NT2/D1 (cell line): Measurements from ENCODE around the gene TLK2.

ENCODE experiments used
- DNase-seq: peaks from one replicate; pipeline ENCODE4 v3.0.0-alpha.2; 2011; ENCODE audit warnings: low read depth, low spot score
- H3K27me3 ChIP-seq: 2 replicates; pipeline ENCODE4 v1.6.0; 2011; ENCODE audit warnings: mild to moderate bottlenecking; ENCODE audit not compliant: insufficient read length, insufficient read depth
- H3K36me3 ChIP-seq: 2 replicates; pipeline ENCODE4 v1.6.1; 2011; ENCODE audit warnings: mild to moderate bottlenecking, low read length, mixed read lengths; ENCODE audit not compliant: insufficient read depth, insufficient read length
- H3K4me1 ChIP-seq: 2 replicates; pipeline ENCODE4 v1.5.1; 2011; ENCODE audit not compliant: insufficient read depth, insufficient read length
- H3K4me3 ChIP-seq: 2 replicates; pipeline ENCODE4 v1.5.1; 2011; ENCODE audit warnings: low read depth; ENCODE audit not compliant: insufficient read length
- H3K9ac ChIP-seq: 2 replicates; pipeline ENCODE4 v1.6.0; 2011; ENCODE audit warnings: low read depth; ENCODE audit not compliant: insufficient read length
- H3K9me3 ChIP-seq: 2 replicates; pipeline ENCODE4 v1.5.1; 2011; ENCODE audit warnings: mild to moderate bottlenecking, low read length; ENCODE audit not compliant: insufficient read depth
- SUZ12 ChIP-seq: IDR thresholded peaks from 2 replicates; pipeline ENCODE4 v1.6.1; 2011; ENCODE audit not compliant: insufficient read length, insufficient read depth; ENCODE audit errors: extremely low read depth
- YY1 ChIP-seq: IDR thresholded peaks from 2 replicates; pipeline ENCODE4 v1.6.1; 2011; ENCODE audit not compliant: insufficient read length, insufficient read depth
- ZNF274 ChIP-seq: IDR thresholded peaks from 2 replicates; pipeline ENCODE4 v1.6.1; 2011; ENCODE audit warnings: mild to moderate bottlenecking, low read depth, low read length

Gene TLK2

GRCh38 chr17:62616993-62617893 is 138.6 kb downstream of the TLK2 start:
- Histone ChIP-seq H3K9me3 (no peaks in the 10 kb centered on the region), H3K4me3 (no peak overlapping the region), H3K4me1 (peaks cover 17% of the 10 kb centered on the region), H3K9ac (peak overlapping the region; percentile 36), H3K36me3 (peaks cover 18% of the 10 kb centered on the region), H3K27me3 (no peaks in the 10 kb centered on the region)
- TF ChIP-seq ZNF274 = no peak
- no peak for TF ChIP-seq YY1
- peak; percentile 49 for DNase-seq

- H3K4me1 ChIP-seq = peaks cover 17% of the 10 kb centered on the region
- H3K9me3 ChIP-seq = no peaks in the 10 kb centered on the region
- H3K27me3 ChIP-seq = no peaks in the 10 kb centered on the region
- TF ChIP-seq SUZ12 = no peak
- TF ChIP-seq YY1 = no peak
- TF ChIP-seq ZNF274 = no peak
- H3K36me3 ChIP-seq = peaks cover 18% of the 10 kb centered on the region
- no peak for DNase-seq
- no peak overlapping the region for H3K4me3 ChIP-seq
- H3K9ac ChIP-seq = peak overlapping the region; percentile 36
Observed at GRCh38 chr17:62617894-62618472, 139.4 kb downstream of the TLK2 start.

DNA sequence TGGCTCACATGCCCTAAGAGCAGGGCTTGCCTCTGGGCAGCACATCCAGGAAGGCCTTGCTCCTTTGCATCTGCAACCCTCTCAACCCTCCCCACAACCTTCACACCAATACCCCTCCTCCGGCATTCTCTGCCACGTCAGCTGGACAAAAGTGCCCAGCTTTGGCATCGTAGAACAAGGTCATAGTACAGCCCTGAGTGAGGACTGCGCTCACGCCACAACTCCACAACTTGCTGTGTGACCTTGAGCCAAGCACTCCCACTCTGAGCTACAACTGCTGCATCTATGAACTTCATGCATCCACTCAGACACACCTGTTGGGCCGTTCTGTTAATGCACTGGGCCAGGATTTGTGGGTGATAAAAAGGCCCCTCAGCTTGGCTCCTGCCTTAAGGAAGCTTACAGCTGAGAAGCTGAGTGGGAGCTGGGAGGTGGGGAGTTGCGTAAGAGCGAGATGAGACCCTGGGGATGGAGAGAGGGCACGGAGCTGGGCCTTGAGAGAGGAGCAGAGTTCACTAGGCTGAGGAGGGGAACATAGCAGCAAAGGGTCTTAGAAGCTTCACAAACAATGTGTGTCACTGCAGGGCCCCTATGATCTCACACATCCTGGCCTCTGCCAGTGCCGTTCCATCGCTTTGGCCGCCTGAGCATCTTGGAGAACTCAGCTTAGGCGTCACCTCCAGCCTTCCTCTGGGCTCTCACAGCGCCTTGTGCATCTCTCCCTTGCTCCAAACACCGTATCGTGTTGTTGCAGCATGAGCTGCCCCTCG is 140.2 kb downstream of the TLK2 start:
- DNase-seq = no peak
- Histone ChIP-seq H3K9ac (no peak overlapping the region), H3K36me3 (peaks cover 23% of the 10 kb centered on the region), H3K27me3 (no peaks in the 10 kb centered on the region), H3K9me3 (no peaks in the 10 kb centered on the region), H3K4me3 (no peak overlapping the region), H3K4me1 (peaks cover 17% of the 10 kb centered on the region)
- TF ChIP-seq SUZ12 (no peak), ZNF274 (no peak), YY1 (no peak)

DNA sequence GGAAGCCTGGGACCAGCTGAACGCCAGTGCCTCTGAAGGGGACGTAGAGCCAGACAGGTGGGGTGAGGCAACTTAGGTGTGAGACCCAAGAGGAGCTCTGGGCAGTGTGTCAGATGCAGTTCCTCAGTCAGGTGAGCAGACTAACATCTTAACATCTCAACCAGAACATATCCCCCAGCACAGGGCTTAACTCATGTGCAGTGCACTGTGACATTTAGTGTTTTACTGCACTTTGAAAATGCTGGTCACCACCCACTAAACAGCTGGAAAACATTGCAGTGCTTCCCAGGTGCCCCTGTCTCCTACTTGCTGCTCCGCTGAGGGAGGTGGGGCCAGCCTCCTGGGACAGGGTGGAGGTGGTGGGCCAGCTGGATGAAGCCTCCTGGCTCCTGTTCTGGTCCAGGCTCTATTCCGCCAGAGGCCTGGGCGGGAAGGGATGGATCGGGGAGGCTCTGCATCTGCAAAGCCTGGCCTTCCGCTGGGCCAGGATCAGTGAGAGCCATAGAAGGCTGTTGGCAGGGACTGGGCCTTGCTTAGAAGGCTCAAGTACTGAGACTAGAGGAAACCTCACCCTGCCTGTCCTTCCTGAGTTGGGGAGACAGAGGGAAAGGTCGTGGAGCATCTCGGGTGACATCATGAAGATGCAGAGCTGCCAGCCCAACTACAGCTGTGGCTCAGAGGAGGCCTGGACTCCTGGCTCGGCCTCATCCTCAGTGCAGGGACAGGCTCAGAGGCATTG is 141.0 kb downstream of the TLK2 start:
- Histone ChIP-seq H3K4me3 (no peak overlapping the region), H3K4me1 (peaks cover 17% of the 10 kb centered on the region), H3K27me3 (no peaks in the 10 kb centered on the region), H3K9ac (no peak overlapping the region), H3K36me3 (peaks cover 22% of the 10 kb centered on the region), H3K9me3 (no peaks in the 10 kb centered on the region)
- no peak for TF ChIP-seq SUZ12
- no peak for TF ChIP-seq YY1
- TF ChIP-seq ZNF274 = no peak
- DNase-seq = no peak

DNA sequence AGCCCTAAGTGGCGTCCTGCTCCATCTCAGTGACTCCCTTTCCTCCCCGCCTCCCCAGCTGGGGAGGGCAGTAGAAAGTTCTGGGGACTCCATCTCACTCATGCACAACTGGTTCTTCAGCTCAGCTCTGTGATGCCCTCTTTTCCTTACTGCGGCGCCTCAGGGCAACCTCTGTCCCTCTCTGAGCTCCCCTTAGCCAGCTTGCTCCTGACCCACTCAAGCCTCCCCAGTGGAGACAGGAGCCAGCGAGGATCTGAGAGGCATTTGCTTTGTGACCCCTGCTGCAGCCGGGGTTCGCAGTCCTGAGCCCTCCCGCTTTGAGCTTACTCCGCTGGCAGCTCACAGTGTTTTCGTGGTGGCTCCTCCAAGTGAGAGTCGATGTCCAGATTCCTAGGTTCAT is 142.6 kb downstream of the TLK2 start:
- no peaks in the 10 kb centered on the region for H3K9me3 ChIP-seq
- peaks cover 17% of the 10 kb centered on the region for H3K4me1 ChIP-seq
- no peak for DNase-seq
- no peaks in the 10 kb centered on the region for H3K27me3 ChIP-seq
- H3K9ac ChIP-seq = no peak overlapping the region
- H3K4me3 ChIP-seq = no peak overlapping the region
- peaks cover 19% of the 10 kb centered on the region for H3K36me3 ChIP-seq
- no peak for TF ChIP-seq SUZ12
- no peak for TF ChIP-seq ZNF274
- no peak for TF ChIP-seq YY1

GRCh38 chr17:62625184-62625869 is 146.7 kb downstream of the TLK2 start:
- peaks cover 16% of the 10 kb centered on the region for H3K4me1 ChIP-seq
- TF ChIP-seq ZNF274 (no peak), SUZ12 (no peak), YY1 (no peak)
- H3K9me3 ChIP-seq = no peaks in the 10 kb centered on the region
- no peak overlapping the region for H3K9ac ChIP-seq
- DNase-seq = no peak
- H3K4me3 ChIP-seq = no peak overlapping the region
- H3K27me3 ChIP-seq = no peaks in the 10 kb centered on the region
- peaks cover 19% of the 10 kb centered on the region for H3K36me3 ChIP-seq
